PC-3 (cell line): ENCODE measurements around the gene CFAP210. TPM values are rescaled to one million over a fixed set of nuclear protein-coding genes. Genes with fewer than 3 reads are reported as not detected.

Source experiments
- ATAC-seq: fragments of 200-7000 bp; cut with Tn5 transposase; 2 replicates; pipeline ENCODE4 v1.9.1; 2020; ENCODE audit warnings: mild to moderate bottlenecking, moderate library complexity
- BruUV-seq: library from RNA; stranded (reverse); fragments of 400-500 nt; replicated peaks from 2 replicates; lab custom pipeline; 2021; lab: Mats Ljungman, UMichigan
- CTCF ChIA-PET: fragments of 300-600 bp; sonication (Branson Sonifier 250); formaldehyde crosslinking; loops from one replicate; lab custom pipeline; 2022; ENCODE audit warnings: antibody characterized with exemption; lab: Charles Lee
- POLR2A ChIA-PET: fragments of 300-600 bp; sonication (Branson Sonifier 250); formaldehyde crosslinking; loops from one replicate; lab custom pipeline; 2022; ENCODE audit warnings: antibody characterized with exemption; ENCODE audit not compliant: unreplicated experiment; lab: Charles Lee
- DNase-seq: peaks from one replicate; pipeline ENCODE4 v3.0.0-alpha.2; 2015
- H2AFZ ChIP-seq: fragments of 300-600 bp; sonication (generic); 2 replicates; pipeline ENCODE4 v1.6.0; 2016; ENCODE audit warnings: antibody characterized with exemption, low read length
- H3F3A ChIP-seq: fragments of 300-600 bp; sonication (generic); one replicate; pipeline ENCODE4 v1.6.0; 2017; ENCODE audit warnings: antibody characterized with exemption, low read length, control low read depth, mild to moderate bottlenecking; ENCODE audit not compliant: unreplicated experiment
- H3K27ac ChIP-seq: fragments of 300-600 bp; sonication (generic); 2 replicates; pipeline ENCODE4 v1.5.1; 2016; ENCODE audit warnings: mild to moderate bottlenecking, low read length
- H3K27me3 ChIP-seq: fragments of 300-600 bp; sonication (generic); 2 replicates; pipeline ENCODE4 v1.6.1; 2016; ENCODE audit warnings: low read length, mixed read lengths
- H3K36me3 ChIP-seq: fragments of 300-600 bp; sonication (generic); 2 replicates; pipeline ENCODE4 v1.6.1; 2016; ENCODE audit warnings: low read depth, mixed run types, low read length, mixed read lengths
- H3K4me1 ChIP-seq: fragments of 300-600 bp; sonication (generic); 2 replicates; pipeline ENCODE4 v1.5.1; 2016; ENCODE audit warnings: low read length; ENCODE audit not compliant: insufficient read depth
- H3K4me2 ChIP-seq: fragments of 300-600 bp; sonication (generic); 2 replicates; pipeline ENCODE4 v1.6.0; 2016; ENCODE audit warnings: low read length
- H3K4me3 ChIP-seq: fragments of 300-600 bp; sonication (generic); 2 replicates; pipeline ENCODE4 v1.5.1; 2016; ENCODE audit warnings: mild to moderate bottlenecking, low read length, mixed read lengths
- H3K79me2 ChIP-seq: fragments of 300-600 bp; sonication (generic); 2 replicates; pipeline ENCODE4 v1.6.1; 2017; ENCODE audit warnings: low read length, mixed read lengths
- H3K9ac ChIP-seq: fragments of 300-600 bp; sonication (generic); 2 replicates; pipeline ENCODE4 v1.6.0; 2016; ENCODE audit warnings: mild to moderate bottlenecking, low read length
- H3K9me2 ChIP-seq: fragments of 300-600 bp; sonication (generic); replicated peaks from 2 replicates; pipeline ENCODE4 v1.6.1; 2016; ENCODE audit warnings: mixed run types, low read length, mixed read lengths
- H3K9me3 ChIP-seq: fragments of 300-600 bp; sonication (generic); 2 replicates; pipeline ENCODE4 v1.6.1; 2016; ENCODE audit warnings: low read length, mixed read lengths
- H4K20me1 ChIP-seq: fragments of 300-600 bp; sonication (generic); 2 replicates; pipeline ENCODE4 v1.6.1; 2016; ENCODE audit warnings: low read length, mixed read lengths
- EZH2 ChIP-seq: fragments of 300-600 bp; sonication (generic); IDR thresholded peaks from one replicate; pipeline ENCODE4 v1.6.1; 2017; ENCODE audit warnings: antibody characterized with exemption, mild to moderate bottlenecking, low read length; ENCODE audit not compliant: unreplicated experiment
- EZH2phosphoT487 ChIP-seq: fragments of 300-600 bp; sonication (generic); IDR thresholded peaks from 2 replicates; pipeline ENCODE4 v1.6.1; 2018; ENCODE audit warnings: mild to moderate bottlenecking, antibody characterized with exemption, low read length, borderline replicate concordance
- intact Hi-C: fragments of 100-400 bp; cut with micrococcal nuclease; formaldehyde crosslinking; loops from 2 replicates; pipeline ENCODE4 v1.9.0; 2023
- total RNA-seq: library from RNA; depleted of rRNA; stranded (reverse); fragments of >200 nt; gene quantifications from 2 replicates; pipeline ENCODE4 v1.2.3, GENCODE V29; 2014
- TF ChIP-seq, protein P1 (sequence below): fragments of 300-600 bp; sonication (generic); conservative IDR thresholded peaks from 2 replicates; pipeline ENCODE4 v1.5.1; 2017; ENCODE audit warnings: antibody characterized with exemption, low read depth, mild to moderate bottlenecking, low read length

CFAP210 gene
- total RNA-seq, 1 experiment from 2014 or later: not detected

DNA sequence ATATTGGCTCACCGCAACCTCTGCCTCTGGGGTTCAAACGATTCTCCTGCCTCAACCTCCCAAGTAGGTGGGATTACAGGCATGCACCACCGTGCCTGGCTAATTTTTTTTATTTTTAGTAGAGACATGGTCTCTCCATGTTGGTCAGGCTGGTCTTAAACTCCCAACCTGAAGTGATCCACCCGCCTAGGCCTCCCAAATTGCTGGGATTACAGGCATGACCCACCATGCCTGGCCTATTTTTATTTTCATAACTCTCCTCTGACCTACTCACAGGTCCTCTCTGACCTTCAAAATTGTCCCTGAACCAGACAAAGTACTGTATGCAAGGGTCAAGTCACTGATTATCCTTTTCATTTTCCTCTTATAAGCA, 23.5 kb upstream of the CFAP210 start:
- ATAC-seq (no peak), DNase-seq (no peak)
- no peaks in the 10 kb centered on the region for H4K20me1 ChIP-seq
- no peak overlapping the region for H3K9ac ChIP-seq
- H3K79me2 ChIP-seq: no peaks in the 10 kb centered on the region
- intact Hi-C loops: no loop called here
- H3K27ac ChIP-seq: no peak overlapping the region
- POLR2A ChIA-PET: no interaction called here
- H3K4me1 ChIP-seq: peaks cover 26% of the 10 kb centered on the region
- H3K4me3 ChIP-seq: no peak overlapping the region
- no peaks in the 10 kb centered on the region for H3K9me2 ChIP-seq
- H3K27me3 ChIP-seq: no peaks in the 10 kb centered on the region
- CTCF ChIA-PET: no interaction called here
- H3F3A ChIP-seq: no peaks in the 10 kb centered on the region
- H3K9me3 ChIP-seq: no peaks in the 10 kb centered on the region
- no peak overlapping the region for H3K4me2 ChIP-seq
- no peak overlapping the region for H2AFZ ChIP-seq
- H3K36me3 ChIP-seq: no peaks in the 10 kb centered on the region
- TF ChIP-seq, protein P1, sequence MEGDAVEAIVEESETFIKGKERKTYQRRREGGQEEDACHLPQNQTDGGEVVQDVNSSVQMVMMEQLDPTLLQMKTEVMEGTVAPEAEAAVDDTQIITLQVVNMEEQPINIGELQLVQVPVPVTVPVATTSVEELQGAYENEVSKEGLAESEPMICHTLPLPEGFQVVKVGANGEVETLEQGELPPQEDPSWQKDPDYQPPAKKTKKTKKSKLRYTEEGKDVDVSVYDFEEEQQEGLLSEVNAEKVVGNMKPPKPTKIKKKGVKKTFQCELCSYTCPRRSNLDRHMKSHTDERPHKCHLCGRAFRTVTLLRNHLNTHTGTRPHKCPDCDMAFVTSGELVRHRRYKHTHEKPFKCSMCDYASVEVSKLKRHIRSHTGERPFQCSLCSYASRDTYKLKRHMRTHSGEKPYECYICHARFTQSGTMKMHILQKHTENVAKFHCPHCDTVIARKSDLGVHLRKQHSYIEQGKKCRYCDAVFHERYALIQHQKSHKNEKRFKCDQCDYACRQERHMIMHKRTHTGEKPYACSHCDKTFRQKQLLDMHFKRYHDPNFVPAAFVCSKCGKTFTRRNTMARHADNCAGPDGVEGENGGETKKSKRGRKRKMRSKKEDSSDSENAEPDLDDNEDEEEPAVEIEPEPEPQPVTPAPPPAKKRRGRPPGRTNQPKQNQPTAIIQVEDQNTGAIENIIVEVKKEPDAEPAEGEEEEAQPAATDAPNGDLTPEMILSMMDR: no peak
- no TSS peak for BruUV-seq

DNA sequence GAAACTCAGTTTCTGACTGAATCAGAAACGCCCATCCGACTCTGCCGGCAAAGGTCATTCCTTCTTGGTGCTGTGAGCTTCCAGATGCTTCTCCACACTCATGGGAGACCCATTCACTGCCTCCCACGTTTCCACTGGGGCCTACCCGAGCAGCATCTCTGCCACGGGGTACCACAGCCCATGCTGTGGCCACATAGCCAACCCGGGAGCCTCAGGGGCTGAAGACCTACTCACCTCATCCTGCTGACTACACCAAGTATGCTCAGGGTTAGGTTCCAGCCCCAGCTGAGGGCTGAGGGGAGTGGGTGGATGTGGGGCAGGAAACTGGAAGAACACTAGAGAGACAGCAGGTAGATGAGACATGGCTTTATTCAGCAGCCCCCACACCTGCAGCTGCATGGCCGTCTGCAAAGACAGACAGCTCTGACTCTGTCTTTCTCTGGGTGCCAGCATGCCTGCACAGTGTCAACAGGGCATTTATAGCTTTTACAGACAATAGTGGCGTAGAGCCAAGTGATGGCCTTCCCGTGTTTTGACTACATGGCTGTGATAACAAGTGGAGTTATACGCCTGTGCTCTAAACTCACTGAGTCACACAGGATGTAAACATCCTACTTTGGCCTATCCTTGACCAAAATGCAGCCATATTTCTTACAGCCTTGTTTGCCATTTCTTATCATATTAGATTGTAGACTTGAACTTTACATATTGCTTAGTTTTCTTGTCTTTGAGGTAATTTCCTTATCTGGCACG, 22.9 kb upstream of the CFAP210 start:
- peak; percentile 84 for DNase-seq
- Histone ChIP-seq H3K79me2 (no peaks in the 10 kb centered on the region), H3K9ac (no peak overlapping the region), H3K4me2 (peak overlapping the region; percentile 15; the same call in 1 of the 2 replicates), H4K20me1 (no peaks in the 10 kb centered on the region), H3K9me3 (no peaks in the 10 kb centered on the region), H3K4me3 (no peak overlapping the region), H3K4me1 (peaks cover 26% of the 10 kb centered on the region), H3K9me2 (no peaks in the 10 kb centered on the region), H3K27ac (no peak overlapping the region), H2AFZ (0 out of 2 replicates have a peak overlapping the region, but pooled peaks have one; percentile 4), H3K36me3 (no peaks in the 10 kb centered on the region), H3K27me3 (no peaks in the 10 kb centered on the region), H3F3A (no peaks in the 10 kb centered on the region)
- BruUV-seq: no TSS peak
- TF ChIP-seq, protein P1: no peak
- TF ChIP-seq EZH2: no peak
- no peak for TF ChIP-seq EZH2phosphoT487
- ChIA-PET CTCF (no interaction called here), POLR2A (interaction anchor here (0.6 kb wide), 1 partner anchor 18 kb away, joined by 4 read pairs; no protein-coding TSS in a partner anchor)
- ATAC-seq: peak; percentile 49
- intact Hi-C loops: no loop called here

DNA sequence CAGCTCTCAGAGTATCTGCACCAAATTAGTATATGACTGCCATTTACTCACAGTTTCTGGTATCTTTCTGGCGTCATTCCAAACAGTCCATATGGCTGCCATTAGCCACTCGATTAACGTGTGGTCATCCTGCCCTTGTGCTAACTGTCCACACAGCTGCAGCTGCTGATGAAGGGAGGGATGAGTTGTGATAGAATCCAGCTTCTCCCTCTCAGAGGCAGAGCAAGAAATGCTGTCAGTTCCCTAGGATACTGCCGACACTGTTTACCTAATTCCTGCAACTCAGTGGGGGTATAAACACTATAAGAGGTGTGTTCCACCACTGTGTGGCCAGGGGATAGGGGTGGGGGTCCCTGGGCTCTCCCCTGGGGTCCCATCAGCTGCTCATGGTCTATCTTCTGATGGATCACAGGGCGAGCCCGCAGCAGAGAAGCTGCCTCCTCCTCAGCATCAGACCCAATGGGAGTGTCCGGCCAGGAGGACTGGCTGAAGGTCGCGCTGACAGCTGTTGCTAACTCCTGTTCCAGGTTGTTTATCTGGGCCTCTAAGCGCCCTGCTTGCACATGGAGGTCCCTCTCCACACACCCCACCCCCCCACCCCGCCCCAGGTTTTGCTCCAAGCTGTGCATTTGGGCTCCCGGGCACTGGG, 22.2 kb upstream of the CFAP210 start:
- no peak overlapping the region; the same call in 1 of the 2 replicates for H3K4me3 ChIP-seq
- H3K9me2 ChIP-seq: no peaks in the 10 kb centered on the region
- no peaks in the 10 kb centered on the region for H4K20me1 ChIP-seq
- H3F3A ChIP-seq: no peaks in the 10 kb centered on the region
- H3K9ac ChIP-seq: no peak overlapping the region
- intact Hi-C loops: no loop called here
- H3K4me2 ChIP-seq: peak overlapping the region; percentile 72
- H3K79me2 ChIP-seq: no peaks in the 10 kb centered on the region
- no peak for DNase-seq
- ChIA-PET POLR2A (interaction anchor here (0.6 kb wide), 2 partner anchors 18 to 25 kb away, joined by 4 to 5 read pairs; no protein-coding TSS in a partner anchor), CTCF (no interaction called here)
- H3K27me3 ChIP-seq: no peaks in the 10 kb centered on the region
- no TSS peak for BruUV-seq
- H3K9me3 ChIP-seq: no peaks in the 10 kb centered on the region
- TF ChIP-seq EZH2phosphoT487: no peak
- H3K4me1 ChIP-seq: peaks cover 26% of the 10 kb centered on the region
- peak; percentile 28 for ATAC-seq
- no peaks in the 10 kb centered on the region for H3K36me3 ChIP-seq
- no peak overlapping the region for H3K27ac ChIP-seq
- H2AFZ ChIP-seq: no peak overlapping the region
